GM12891 (cell line): Measurements from ENCODE around the gene FAM184A.

Source experiments
- POLR2A ChIP-seq: IDR thresholded peaks from 2 replicates; pipeline ENCODE4 v1.6.1; 2011; ENCODE audit warnings: low read depth, low read length, control low read depth
- POLR2AphosphoS5 ChIP-seq: IDR thresholded peaks from 2 replicates; pipeline ENCODE4 v1.6.1; 2011; ENCODE audit warnings: low read depth, low read length, control low read depth
- POU2F2 ChIP-seq: IDR thresholded peaks from 2 replicates; pipeline ENCODE4 v1.6.1; 2011; ENCODE audit warnings: low read depth, mild to moderate bottlenecking, control low read depth, low read length, moderate library complexity
- SPI1 ChIP-seq: IDR thresholded peaks from 2 replicates; pipeline ENCODE4 v1.6.1; 2011; ENCODE audit warnings: low read depth, low read length, control low read depth
- TAF1 ChIP-seq: IDR thresholded peaks from 2 replicates; pipeline ENCODE4 v1.6.1; 2011; ENCODE audit warnings: low read depth, low read length, control low read depth

- no peak for TF ChIP-seq POLR2AphosphoS5
- no peak for TF ChIP-seq POLR2A
- TF ChIP-seq SPI1, result no peak
- no peak for TF ChIP-seq TAF1
- no peak for TF ChIP-seq POU2F2
These were observed 71.5 kb downstream of the FAM184A start for GRCh38 chr6:119006974-119007373.
